Measurements from ENCODE around the gene CHN2. TPM values are rescaled to one million over a fixed set of nuclear protein-coding genes. Genes with fewer than 3 reads are reported as not detected.

Gene CHN2
- total RNA-seq, 1 experiment from 2014 or later: 18.8 TPM

DNA sequence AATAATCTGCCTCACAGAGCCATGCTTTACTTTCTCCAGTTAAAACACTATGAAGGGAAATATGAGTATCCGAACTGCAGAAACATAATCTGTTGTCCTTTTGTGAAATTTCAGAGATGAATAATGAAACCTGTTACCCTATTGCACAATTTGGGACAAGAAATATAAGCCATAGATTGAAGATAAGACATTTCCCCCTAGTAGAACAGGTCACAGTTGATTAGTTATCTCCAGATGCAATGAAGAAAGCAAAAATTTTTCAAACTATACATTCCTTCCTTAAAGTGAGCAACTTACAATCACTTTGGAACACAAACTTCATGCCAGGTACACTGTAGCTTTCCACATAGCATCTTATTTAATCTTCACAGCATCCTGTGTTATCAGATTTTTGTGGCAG, 2.3 kb upstream of the CHN2 start:
- H3K4me3 ChIP-seq (ENCODE audit: low read depth, low read length): no peak overlapping the region
- Mint-ChIP-seq H3K27ac (ENCODE audit: unreplicated experiment) (no peak overlapping the region), H3K27me3 (ENCODE audit: insufficient read depth, unreplicated experiment) (no peaks in the 10 kb centered on the region), H3K9me3 (ENCODE audit: unreplicated experiment) (no peaks in the 10 kb centered on the region), H3K4me1 (ENCODE audit: low read depth, unreplicated experiment) (peaks cover 25% of the 10 kb centered on the region), H3K4me3 (ENCODE audit: unreplicated experiment) (no peak overlapping the region), H3K36me3 (ENCODE audit: insufficient read depth, unreplicated experiment) (no peaks in the 10 kb centered on the region)
- ChIA-PET POLR2A (no interaction called here), CTCF (no interaction called here)
- H3K9me3 ChIP-seq: no peaks in the 10 kb centered on the region
- TF ChIP-seq, protein P1, sequence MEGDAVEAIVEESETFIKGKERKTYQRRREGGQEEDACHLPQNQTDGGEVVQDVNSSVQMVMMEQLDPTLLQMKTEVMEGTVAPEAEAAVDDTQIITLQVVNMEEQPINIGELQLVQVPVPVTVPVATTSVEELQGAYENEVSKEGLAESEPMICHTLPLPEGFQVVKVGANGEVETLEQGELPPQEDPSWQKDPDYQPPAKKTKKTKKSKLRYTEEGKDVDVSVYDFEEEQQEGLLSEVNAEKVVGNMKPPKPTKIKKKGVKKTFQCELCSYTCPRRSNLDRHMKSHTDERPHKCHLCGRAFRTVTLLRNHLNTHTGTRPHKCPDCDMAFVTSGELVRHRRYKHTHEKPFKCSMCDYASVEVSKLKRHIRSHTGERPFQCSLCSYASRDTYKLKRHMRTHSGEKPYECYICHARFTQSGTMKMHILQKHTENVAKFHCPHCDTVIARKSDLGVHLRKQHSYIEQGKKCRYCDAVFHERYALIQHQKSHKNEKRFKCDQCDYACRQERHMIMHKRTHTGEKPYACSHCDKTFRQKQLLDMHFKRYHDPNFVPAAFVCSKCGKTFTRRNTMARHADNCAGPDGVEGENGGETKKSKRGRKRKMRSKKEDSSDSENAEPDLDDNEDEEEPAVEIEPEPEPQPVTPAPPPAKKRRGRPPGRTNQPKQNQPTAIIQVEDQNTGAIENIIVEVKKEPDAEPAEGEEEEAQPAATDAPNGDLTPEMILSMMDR (IDR thresholded peaks at IDR 0.05; ENCODE audit: insufficient read depth in 1 of 2, low read depth in 1 of 2, low read length in 1 of 2, severe bottlenecking in 1 of 2, unreplicated experiment in 1 of 2): no peak
- H3K36me3 ChIP-seq (ENCODE audit: control insufficient read depth, insufficient read depth, low read length): no peaks in the 10 kb centered on the region
- peaks cover 35% of the 10 kb centered on the region for H3K4me1 ChIP-seq
- H3K27me3 ChIP-seq (replicated peaks; ENCODE audit: control insufficient read depth, insufficient read depth, low read length): no peaks in the 10 kb centered on the region
- intact Hi-C loops (cut with micrococcal nuclease; ENCODE audit: unreplicated experiment): no loop called here
- DNase-seq: no peak
- BruUV-seq (replicated peaks): no TSS peak

- Histone ChIP-seq H3K36me3 (ENCODE audit: control insufficient read depth, insufficient read depth, low read length) (no peaks in the 10 kb centered on the region), H3K4me1 (peaks cover 35% of the 10 kb centered on the region), H3K27me3 (replicated peaks; ENCODE audit: control insufficient read depth, insufficient read depth, low read length) (no peaks in the 10 kb centered on the region), H3K4me3 (ENCODE audit: low read depth, low read length) (no peak overlapping the region), H3K9me3 (no peaks in the 10 kb centered on the region)
- no peaks in the 10 kb centered on the region for H3K36me3 Mint-ChIP-seq (ENCODE audit: insufficient read depth, unreplicated experiment)
- DNase-seq: no peak
- no peaks in the 10 kb centered on the region for H3K27me3 Mint-ChIP-seq (ENCODE audit: insufficient read depth, unreplicated experiment)
- H3K27ac Mint-ChIP-seq (ENCODE audit: unreplicated experiment): no peak overlapping the region
- H3K9me3 Mint-ChIP-seq (ENCODE audit: unreplicated experiment): no peaks in the 10 kb centered on the region
- ChIA-PET POLR2A (no interaction called here), CTCF (no interaction called here)
- peaks cover 25% of the 10 kb centered on the region for H3K4me1 Mint-ChIP-seq (ENCODE audit: low read depth, unreplicated experiment)
- BruUV-seq (replicated peaks): no TSS peak
- intact Hi-C loops (cut with micrococcal nuclease; ENCODE audit: unreplicated experiment): no loop called here
- peak overlapping the region; percentile 42 for H3K4me3 Mint-ChIP-seq (ENCODE audit: unreplicated experiment)
- TF ChIP-seq, protein P1 (IDR thresholded peaks at IDR 0.05; ENCODE audit: insufficient read depth in 1 of 2, low read depth in 1 of 2, low read length in 1 of 2, severe bottlenecking in 1 of 2, unreplicated experiment in 1 of 2): no peak
Observed at GRCh38 chr7:29192811-29193210, 1.8 kb upstream of the CHN2 start.

DNA sequence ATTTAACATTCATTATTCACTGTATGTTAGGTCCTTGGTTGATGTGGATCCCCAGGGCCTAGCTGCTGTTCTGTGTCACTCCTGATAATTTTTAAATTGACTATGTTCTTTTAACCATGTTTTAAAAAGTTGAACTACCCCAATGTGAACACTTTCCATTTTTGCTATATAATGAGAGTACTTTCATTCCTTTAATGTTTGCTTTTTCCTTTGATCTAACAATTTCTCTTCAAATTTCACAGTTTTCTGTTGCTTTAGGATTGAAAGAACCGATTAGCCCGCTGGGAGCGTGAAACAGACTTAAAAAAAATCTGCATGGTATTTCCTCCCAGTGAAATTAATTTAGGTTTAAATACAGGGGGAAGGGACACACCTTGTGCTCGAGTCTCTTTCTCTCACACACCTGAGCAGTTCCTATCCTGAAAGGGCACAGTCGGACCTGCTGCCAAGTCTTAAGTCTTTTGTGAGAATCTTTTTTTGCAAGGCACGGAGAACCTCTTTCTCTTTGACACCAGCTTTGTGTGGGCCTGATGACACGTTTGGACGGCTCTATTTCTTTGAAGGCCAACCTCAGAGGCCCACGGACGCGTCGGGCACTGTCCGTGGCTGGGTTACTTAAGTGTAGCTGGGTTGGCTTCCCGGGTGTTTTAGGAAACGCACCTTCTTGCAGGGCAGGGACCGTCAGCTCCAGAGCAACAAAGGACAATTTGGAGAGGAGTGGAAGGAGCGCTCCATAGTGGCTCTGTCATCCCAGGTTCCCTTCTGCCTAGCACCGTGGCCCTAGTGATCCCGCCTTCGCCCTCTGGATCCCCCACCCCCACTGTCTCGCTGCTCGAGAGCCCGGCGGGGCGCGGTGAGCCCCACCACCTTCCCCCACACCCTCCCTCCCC, 1.0 kb upstream of the CHN2 start:
- peak overlapping the region; percentile 72 for H3K4me3 Mint-ChIP-seq (ENCODE audit: unreplicated experiment)
- H3K27me3 ChIP-seq (replicated peaks; ENCODE audit: control insufficient read depth, insufficient read depth, low read length): no peaks in the 10 kb centered on the region
- no peaks in the 10 kb centered on the region for H3K9me3 ChIP-seq
- H3K36me3 Mint-ChIP-seq (ENCODE audit: insufficient read depth, unreplicated experiment): no peaks in the 10 kb centered on the region
- H3K4me1 Mint-ChIP-seq (ENCODE audit: low read depth, unreplicated experiment): peaks cover 25% of the 10 kb centered on the region
- no peaks in the 10 kb centered on the region for H3K27me3 Mint-ChIP-seq (ENCODE audit: insufficient read depth, unreplicated experiment)
- peaks cover 35% of the 10 kb centered on the region for H3K4me1 ChIP-seq
- POLR2A ChIA-PET: no interaction called here
- H3K36me3 ChIP-seq (ENCODE audit: control insufficient read depth, insufficient read depth, low read length): no peaks in the 10 kb centered on the region
- BruUV-seq (replicated peaks): no TSS peak
- no peaks in the 10 kb centered on the region for H3K9me3 Mint-ChIP-seq (ENCODE audit: unreplicated experiment)
- peak overlapping the region; percentile 91 for H3K4me3 ChIP-seq (ENCODE audit: low read depth, low read length)
- peak overlapping the region; percentile 1 for H3K27ac Mint-ChIP-seq (ENCODE audit: unreplicated experiment)
- TF ChIP-seq, protein P1 (IDR thresholded peaks at IDR 0.05; ENCODE audit: insufficient read depth in 1 of 2, low read depth in 1 of 2, low read length in 1 of 2, severe bottlenecking in 1 of 2, unreplicated experiment in 1 of 2): no peak
- CTCF ChIA-PET: interaction anchor here (0.7 to 1.5 kb wide), 2 partner anchors 143 to 215 kb away, joined by 3 to 4 read pairs; no protein-coding TSS in a partner anchor
- intact Hi-C loops (cut with micrococcal nuclease; ENCODE audit: unreplicated experiment): no loop called here
- no peak for DNase-seq

All from Caco-2 (cell line).